ENCODE results near the gene ADGRF3.
"Not testable (repeated sequence)": the region's sequence is repeated elsewhere in the genome, so short reads cannot be mapped to it uniquely, and the experiment has no call there.

ADGRF3 gene

GRCh38 chr2:26382564-26382963 lies 36.0 kb upstream of the ADGRF3 start:
- TF ChIP-seq CTCF (IDR thresholded peaks at IDR 0.05; ENCODE audit: borderline replicate concordance, control extremely low read depth, extremely low read depth, insufficient read depth, missing control alignments): no peak
- in situ Hi-C loops (cut with MboI; ENCODE audit: low sequenced_read_pairs, unreplicated experiment): no loop called here
- no peak for DNase-seq (ENCODE audit: low spot score)

- no peak for TF ChIP-seq CTCF (IDR thresholded peaks at IDR 0.05; ENCODE audit: borderline replicate concordance, control extremely low read depth, extremely low read depth, insufficient read depth, missing control alignments)
- no peak for DNase-seq (ENCODE audit: low spot score)
- in situ Hi-C loops (cut with MboI; ENCODE audit: low sequenced_read_pairs, unreplicated experiment): no loop called here
Observed at GRCh38 chr2:26380281-26380680, 33.7 kb upstream of the ADGRF3 start.

- in situ Hi-C loops (cut with MboI; ENCODE audit: low sequenced_read_pairs, unreplicated experiment): no loop called here
- TF ChIP-seq CTCF (IDR thresholded peaks at IDR 0.05; ENCODE audit: borderline replicate concordance, control extremely low read depth, extremely low read depth, insufficient read depth, missing control alignments): no peak
- DNase-seq (ENCODE audit: low spot score): no peak
Observed at GRCh38 chr2:26376799-26377198, 30.2 kb upstream of the ADGRF3 start.

GRCh38 chr2:26370909-26371308 lies 24.3 kb upstream of the ADGRF3 start:
- DNase-seq (ENCODE audit: low spot score); in situ Hi-C loops (cut with MboI; ENCODE audit: low sequenced_read_pairs, unreplicated experiment): not testable (repeated sequence)

- DNase-seq (ENCODE audit: low spot score); in situ Hi-C loops (cut with MboI; ENCODE audit: low sequenced_read_pairs, unreplicated experiment): not testable (repeated sequence)
Observed at GRCh38 chr2:26369664-26370063, 23.1 kb upstream of the ADGRF3 start.

GRCh38 chr2:26366957-26367356 lies 20.4 kb upstream of the ADGRF3 start:
- in situ Hi-C loops (cut with MboI; ENCODE audit: low sequenced_read_pairs, unreplicated experiment): no loop called here
- no peak for DNase-seq (ENCODE audit: low spot score)
- TF ChIP-seq CTCF (IDR thresholded peaks at IDR 0.05; ENCODE audit: borderline replicate concordance, control extremely low read depth, extremely low read depth, insufficient read depth, missing control alignments): no peak

- in situ Hi-C loops (cut with MboI; ENCODE audit: low sequenced_read_pairs, unreplicated experiment): no loop called here
- TF ChIP-seq CTCF (IDR thresholded peaks at IDR 0.05; ENCODE audit: borderline replicate concordance, control extremely low read depth, extremely low read depth, insufficient read depth, missing control alignments): no peak
- no peak for DNase-seq (ENCODE audit: low spot score)
Observed at GRCh38 chr2:26364669-26365068, 18.1 kb upstream of the ADGRF3 start.

- no peak for DNase-seq (ENCODE audit: low spot score)
- in situ Hi-C loops (cut with MboI; ENCODE audit: low sequenced_read_pairs, unreplicated experiment): no loop called here
- TF ChIP-seq CTCF (IDR thresholded peaks at IDR 0.05; ENCODE audit: borderline replicate concordance, control extremely low read depth, extremely low read depth, insufficient read depth, missing control alignments): no peak
Observed at GRCh38 chr2:26363958-26364357, 17.4 kb upstream of the ADGRF3 start.

Data from GM13976 (cell line).